Mesothelial cell of epicardium (in vitro differentiated cells): Measurements from ENCODE around the gene CASP2. TPM values are rescaled to one million over a fixed set of nuclear protein-coding genes. Genes with fewer than 3 reads are reported as not detected.

Experiments used
- DNase-seq, 2 experiments: peaks; one replicate each; pipeline ENCODE4 v3.0.0; 2021; ENCODE audit warnings: low spot score in 2 of 2; ENCODE audit not compliant: unreplicated experiment in 2 of 2
- H3K27ac Mint-ChIP-seq: 2 replicates; pipeline ENCODE4 v1.8.0; 2021; ENCODE audit warnings: mixed read lengths
- H3K27me3 Mint-ChIP-seq: 2 replicates; pipeline ENCODE4 v1.8.0; 2021; ENCODE audit warnings: low read depth, mixed read lengths
- H3K36me3 Mint-ChIP-seq: 2 replicates; pipeline ENCODE4 v1.8.0; 2021; ENCODE audit warnings: mixed read lengths
- H3K4me1 Mint-ChIP-seq: 2 replicates; pipeline ENCODE4 v1.8.0; 2021; ENCODE audit warnings: mixed read lengths
- H3K4me3 Mint-ChIP-seq: 2 replicates; pipeline ENCODE4 v1.8.0; 2021; ENCODE audit warnings: mild to moderate bottlenecking, moderate library complexity, mixed read lengths
- H3K9me3 Mint-ChIP-seq: 2 replicates; pipeline ENCODE4 v1.8.0; 2021; ENCODE audit warnings: mixed read lengths
- CTCF ChIP-seq: fragments of 200-600 bp; sonication (generic); IDR thresholded peaks from one replicate; pipeline ENCODE4 v1.5.0; 2021; ENCODE audit warnings: antibody characterized with exemption; ENCODE audit not compliant: unreplicated experiment
- total RNA-seq: library from RNA; stranded (reverse); gene quantifications from 3 replicates; pipeline ENCODE4 v1.2.1, GENCODE V29; 2021

Gene CASP2
- total RNA-seq, 1 donor from 2014 or later = 53.3 TPM

GRCh38 chr7:143280566-143280965, 7.6 kb upstream of the CASP2 start:
- no peaks in the 10 kb centered on the region for H3K27me3 Mint-ChIP-seq
- no peaks in the 10 kb centered on the region for H3K36me3 Mint-ChIP-seq

DNA sequence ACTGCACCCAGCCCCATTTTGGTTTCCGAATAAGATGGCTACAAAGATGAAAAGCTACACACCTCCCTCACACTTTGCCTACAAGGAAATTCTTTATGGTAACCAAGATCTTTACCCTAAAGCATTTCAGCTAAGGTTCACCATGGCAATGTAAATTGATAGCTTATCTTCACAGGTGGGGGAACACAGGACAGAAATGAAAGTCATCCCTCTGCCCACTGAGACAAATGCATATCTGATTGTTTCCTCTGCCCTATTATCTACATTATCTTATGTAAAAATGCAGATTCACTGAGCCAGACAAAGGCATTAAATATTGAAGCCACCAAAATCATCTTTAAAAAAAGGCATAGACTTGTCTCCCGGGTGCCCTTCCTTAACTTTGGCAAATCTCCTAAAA, 6.6 kb upstream of the CASP2 start:
- no peak for TF ChIP-seq CTCF
- H3K27me3 Mint-ChIP-seq = no peaks in the 10 kb centered on the region
- H3K9me3 Mint-ChIP-seq = no peaks in the 10 kb centered on the region
- H3K4me1 Mint-ChIP-seq = peaks cover 48% of the 10 kb centered on the region
- DNase-seq = no peak
- no peak overlapping the region for H3K27ac Mint-ChIP-seq
- no peak overlapping the region for H3K4me3 Mint-ChIP-seq
- no peaks in the 10 kb centered on the region for H3K36me3 Mint-ChIP-seq

More at GRCh38 chr7:143280566-143280965, 7.6 kb upstream of the CASP2 start:
- Mint-ChIP-seq H3K9me3 (no peaks in the 10 kb centered on the region), H3K4me1 (peaks cover 44% of the 10 kb centered on the region), H3K4me3 (no peak overlapping the region), H3K27ac (peak overlapping the region; percentile 86)
- DNase-seq = no peak
- TF ChIP-seq CTCF = no peak

DNA sequence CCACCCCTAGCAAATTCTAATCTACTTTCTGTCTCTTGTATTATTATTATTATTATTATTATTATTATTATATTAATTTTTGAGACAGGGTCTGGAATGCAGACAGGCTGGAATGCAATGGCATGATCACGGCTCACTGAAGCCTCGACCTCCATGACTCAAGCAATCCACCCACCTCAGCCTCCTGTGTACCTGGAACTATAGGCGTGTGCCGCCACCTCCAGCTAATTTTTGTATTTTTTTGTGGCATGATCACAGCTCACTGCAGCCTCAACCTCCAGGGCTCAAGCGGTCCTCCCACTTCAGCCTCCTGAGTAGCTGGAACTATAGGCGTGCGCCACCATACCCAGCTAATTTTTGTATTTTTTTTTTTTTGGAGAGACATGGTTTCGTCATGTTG, 6.0 kb upstream of the CASP2 start:
- peaks cover 48% of the 10 kb centered on the region for H3K4me1 Mint-ChIP-seq
- H3K36me3 Mint-ChIP-seq = no peaks in the 10 kb centered on the region
- no peak overlapping the region for H3K27ac Mint-ChIP-seq
- H3K9me3 Mint-ChIP-seq = no peaks in the 10 kb centered on the region
- no peak overlapping the region for H3K4me3 Mint-ChIP-seq
- H3K27me3 Mint-ChIP-seq = no peaks in the 10 kb centered on the region
- TF ChIP-seq CTCF = no peak
- no peak for DNase-seq

- H3K4me3 Mint-ChIP-seq = no peak overlapping the region
- no peak for TF ChIP-seq CTCF
- peaks cover 4% of the 10 kb centered on the region for H3K9me3 Mint-ChIP-seq
- H3K27ac Mint-ChIP-seq = no peak overlapping the region
- no peaks in the 10 kb centered on the region for H3K27me3 Mint-ChIP-seq
- peaks cover 2% of the 10 kb centered on the region for H3K36me3 Mint-ChIP-seq
- peaks cover 52% of the 10 kb centered on the region for H3K4me1 Mint-ChIP-seq
- no peak for DNase-seq
Measured at GRCh38 chr7:143283381-143283780, 4.8 kb upstream of the CASP2 start.

GRCh38 chr7:143284591-143285469, 3.3 kb upstream of the CASP2 start, which contains the start of gene TMEM139:
Gene TMEM139, plus strand, starts transcription at chr7:143284958. Its CDS starts 1,000 bp downstream, at chr7:143285958.
- Mint-ChIP-seq H3K9me3 (peaks cover 4% of the 10 kb centered on the region), H3K4me3 (peak within 1 kb of the TSS; percentile 63), H3K4me1 (peaks cover 51% of the 10 kb centered on the region), H3K27ac (peak within 1 kb of the TSS; percentile 96), H3K36me3 (peaks cover 2% of the 10 kb centered on the region), H3K27me3 (no peaks in the 10 kb centered on the region)
- peak in 1 of 2 experiments; percentile 44 for DNase-seq
- no peak for TF ChIP-seq CTCF
